Naive B cell (primary cell): ENCODE measurements around the gene BROX. TPM values are rescaled to one million over a fixed set of nuclear protein-coding genes. Genes with fewer than 3 reads are reported as not detected.
A peak's percentile ranks its signal among the peaks of the same experiment; 100 is the strongest.
"Not testable (repeated sequence)": the region's sequence is repeated elsewhere in the genome, so short reads cannot be mapped to it uniquely, and the experiment has no call there.

Experiments used
- ATAC-seq, 2 donors: fragments of 150-1000 bp; cut with Tn5 transposase; 2 replicates each; pipeline ENCODE4 v1.10.0; 2021; ENCODE audit warnings: low read depth in 2 of 2, mild to moderate bottlenecking in 2 of 2, moderate library complexity in 2 of 2
- DNase-seq: peaks from one replicate; pipeline ENCODE4 v3.0.0; 2022
- H3K27ac Mint-ChIP-seq, 6 donors: one replicate each; pipeline ENCODE4 v1.8.0; 2020 to 2022; ENCODE audit warnings: mild to moderate bottlenecking in 6 of 6, mixed read lengths in 6 of 6, moderate library complexity in 5 of 6, inconsistent platforms in 2 of 6
- H3K27me3 Mint-ChIP-seq, 3 donors: one replicate each; pipeline ENCODE4 v1.8.0; 2021 to 2022; ENCODE audit warnings: mixed read lengths in 3 of 3, mild to moderate bottlenecking in 1 of 3
- H3K36me3 Mint-ChIP-seq, 2 donors: one replicate each; pipeline ENCODE4 v1.8.0; 2020 to 2022; ENCODE audit warnings: mixed read lengths in 2 of 2, inconsistent platforms in 1 of 2, mild to moderate bottlenecking in 1 of 2
- H3K4me1 Mint-ChIP-seq, 3 donors: one replicate each; pipeline ENCODE4 v1.8.0; 2020 to 2022; ENCODE audit warnings: mixed read lengths in 3 of 3, inconsistent platforms in 1 of 3, mild to moderate bottlenecking in 1 of 3, moderate library complexity in 1 of 3
- H3K4me3 Mint-ChIP-seq, 8 donors: one replicate each; pipeline ENCODE4 v1.8.0; 2020 to 2022; ENCODE audit warnings: mild to moderate bottlenecking in 8 of 8, mixed read lengths in 8 of 8, moderate library complexity in 8 of 8, inconsistent platforms in 2 of 8
- H3K9me3 Mint-ChIP-seq, 7 donors: one replicate each; pipeline ENCODE4 v1.8.0; 2020 to 2022; ENCODE audit warnings: mixed read lengths in 7 of 7, mild to moderate bottlenecking in 5 of 7, inconsistent platforms in 2 of 7, moderate library complexity in 1 of 7
- polyA plus RNA-seq, 6 donors: library from polyadenylated mRNA; unstranded; fragments of 300-500 nt; fragmentation: Illumina TruSeq; gene quantifications; one replicate each; pipeline ENCODE4 v1.2.3, GENCODE V29; 2021; ENCODE audit warnings: low read depth in 6 of 6

The BROX gene
- polyA plus RNA-seq, 6 donors from 2014 or later: 12.1 to 19.0 (median 14.7) TPM

DNA sequence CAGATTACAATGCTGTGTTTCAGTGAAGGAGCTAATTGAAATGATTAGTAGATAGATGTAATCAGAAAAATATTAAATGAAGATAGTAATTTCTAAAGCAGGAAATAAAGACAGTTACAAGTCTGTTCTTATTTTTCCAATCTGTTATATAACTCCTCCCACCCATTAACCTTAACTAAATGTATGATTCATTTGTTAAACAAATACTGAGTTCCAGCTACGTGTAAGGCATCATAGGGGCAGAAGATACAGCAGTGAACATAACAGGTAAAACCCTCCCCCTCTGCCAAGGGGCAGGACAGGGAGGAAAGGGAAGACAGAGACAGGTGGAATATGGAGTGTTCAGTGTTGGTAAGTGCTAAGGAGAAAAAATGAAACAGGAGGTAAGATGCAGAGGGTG, 24.6 kb downstream of the BROX start, which contains the start of gene FAM177B:
TSS of gene FAM177B (plus strand) at position 231 of the 400 bp plus-strand sequence. CDS start 9,344 bp downstream, outside the sequence.
- peak within 1 kb of the TSS in 6 of 8 donors; percentile 15 to 74 (median 27) for H3K4me3 Mint-ChIP-seq

DNA sequence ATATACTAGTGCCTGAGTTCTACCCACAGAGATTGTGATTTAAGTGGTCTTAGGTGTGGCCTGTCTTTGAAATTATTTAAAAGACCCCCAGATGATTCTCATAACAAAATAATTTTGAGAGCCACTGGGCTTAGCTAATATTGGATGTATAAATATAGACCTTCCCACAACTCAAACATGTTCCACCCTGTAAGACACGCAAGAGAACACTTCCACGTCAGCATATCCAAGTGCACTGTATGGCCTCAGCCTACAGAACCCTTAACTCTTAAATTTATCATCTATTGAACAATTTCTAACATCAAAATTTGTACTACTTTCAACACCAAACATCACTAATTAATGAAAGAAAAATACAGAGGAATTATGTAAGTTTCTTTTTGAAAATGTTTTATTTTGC, 27.1 kb downstream of the BROX start:
- Mint-ChIP-seq H3K4me1 (peaks cover 20 to 36% (median 22%) of the 10 kb centered on the region in 3 donors), H3K27ac (peak overlapping the region in 2 of 6 donors; percentile 8 to 14), H3K27me3 (no peaks in the 10 kb centered on the region), H3K4me3 (no peak overlapping the region), H3K9me3 (no peaks in the 10 kb centered on the region), H3K36me3 (peaks cover 4 to 15% of the 10 kb centered on the region in 2 donors)
- peak; percentile 49 to 59 for ATAC-seq
- DNase-seq: no peak

More for the DNA sequence above, 24.6 kb downstream of the BROX start, which contains the start of gene FAM177B:
- DNase-seq (no peak), ATAC-seq (no peak)
- Mint-ChIP-seq H3K36me3 (peaks cover 4 to 5% of the 10 kb centered on the region in 2 donors), H3K4me1 (peaks cover 18 to 49% (median 28%) of the 10 kb centered on the region in 3 donors), H3K9me3 (no peaks in the 10 kb centered on the region), H3K27ac (peak within 1 kb of the TSS in 1 of 6 donors; percentile 49), H3K27me3 (no peaks in the 10 kb centered on the region)

DNA sequence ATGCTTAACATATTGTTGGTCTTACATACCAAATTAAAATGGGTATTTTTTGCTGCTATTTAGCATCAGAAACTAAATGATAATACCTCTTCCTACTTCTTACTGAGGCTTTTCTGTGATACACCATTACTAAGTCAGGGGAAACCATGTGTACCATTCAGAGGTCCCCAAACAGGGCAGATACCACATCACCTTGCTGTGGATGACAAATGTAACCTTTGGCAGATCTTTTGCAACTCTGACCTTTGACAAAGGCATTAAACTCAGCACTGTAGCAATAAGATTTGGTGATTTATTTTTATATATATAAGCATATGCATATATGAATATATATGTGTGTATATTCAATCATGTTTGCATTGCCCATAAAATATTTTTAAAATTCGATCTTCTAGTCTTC, 27.6 kb downstream of the BROX start:
- H3K4me3 Mint-ChIP-seq: peak overlapping the region in 5 of 8 donors; percentile 56 to 82 (median 72)
- H3K27me3 Mint-ChIP-seq: no peaks in the 10 kb centered on the region
- peaks cover 0 to 15% of the 10 kb centered on the region in 2 donors for H3K36me3 Mint-ChIP-seq
- peak overlapping the region in 2 of 6 donors; percentile 14 to 81 for H3K27ac Mint-ChIP-seq
- DNase-seq (no peak), ATAC-seq (peak in 1 of 2 donors; percentile 19)
- H3K4me1 Mint-ChIP-seq: peaks cover 18 to 32% (median 22%) of the 10 kb centered on the region in 3 donors
- H3K9me3 Mint-ChIP-seq: no peaks in the 10 kb centered on the region

DNA sequence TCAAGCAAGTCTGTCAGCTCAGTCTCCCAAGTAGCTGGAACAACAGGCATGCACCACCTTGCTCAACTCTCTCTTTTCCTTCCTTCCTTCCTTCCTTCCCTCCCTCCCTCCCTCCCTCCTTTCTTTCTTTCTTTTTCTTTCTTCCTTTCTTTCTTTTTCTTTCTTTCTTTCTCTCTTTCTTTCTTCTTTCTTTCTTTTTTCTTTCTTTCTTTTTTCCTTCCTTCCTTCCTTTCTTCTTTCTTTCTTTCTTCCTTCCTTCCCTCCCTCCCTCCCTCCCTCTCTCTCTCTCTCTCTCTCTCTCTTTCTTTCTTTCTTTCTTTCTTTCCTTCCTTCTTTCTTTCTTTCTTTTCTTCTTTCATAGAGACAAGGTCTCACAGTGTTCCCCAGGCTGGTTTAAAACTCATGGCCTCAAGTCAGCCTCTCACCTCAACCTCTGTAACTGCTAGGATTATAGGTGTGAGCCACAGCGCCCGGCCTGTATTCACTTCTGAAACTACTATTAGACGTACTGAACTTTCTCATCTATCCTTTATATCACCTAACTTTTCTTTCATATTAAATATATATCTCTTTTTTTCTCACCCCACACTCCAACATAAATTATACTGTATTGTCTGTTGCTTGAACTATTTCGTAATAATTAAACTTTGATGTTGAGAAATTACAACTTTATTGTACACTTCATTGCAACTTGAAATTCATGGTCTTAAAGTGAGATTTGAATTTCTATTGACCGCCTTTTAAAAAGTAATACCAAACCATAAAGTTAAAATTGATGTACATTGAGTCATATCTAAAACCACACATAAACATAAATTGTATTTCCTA, 29.5 kb downstream of the BROX start:
- Mint-ChIP-seq H3K36me3 (peaks cover 8 to 25% of the 10 kb centered on the region in 2 donors), H3K27ac (peak overlapping the region; percentile 83 to 98 (median 94)), H3K4me1 (peaks cover 14 to 26% (median 25%) of the 10 kb centered on the region in 3 donors), H3K4me3 (peak overlapping the region in 6 of 8 donors; percentile 35 to 83 (median 64))
- not testable (repeated sequence) for H3K9me3 Mint-ChIP-seq, H3K27me3 Mint-ChIP-seq, DNase-seq, ATAC-seq

DNA sequence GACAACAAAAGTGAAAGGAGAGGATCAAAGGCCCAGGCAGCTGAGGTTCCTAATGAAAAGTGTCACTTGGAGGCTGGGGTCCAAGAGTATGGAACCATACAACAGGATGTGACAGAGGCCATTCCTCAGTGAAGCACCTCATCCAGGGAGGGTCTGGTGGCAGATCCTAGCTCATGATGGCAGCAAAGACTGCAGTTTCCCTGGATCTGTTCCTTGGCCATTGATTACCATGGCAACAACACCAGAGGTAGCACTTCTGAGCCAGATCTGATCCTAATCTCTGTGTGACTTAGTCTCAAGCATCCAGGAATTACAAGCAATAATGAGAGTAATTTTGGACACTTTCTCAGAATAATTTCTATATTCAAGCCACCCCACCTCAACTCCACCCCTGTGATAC, 37.6 kb downstream of the BROX start:
- Mint-ChIP-seq H3K27ac (peak overlapping the region; percentile 26 to 93 (median 62)), H3K4me1 (peaks cover 44 to 63% (median 61%) of the 10 kb centered on the region in 3 donors)
- no peak for ATAC-seq

DNA sequence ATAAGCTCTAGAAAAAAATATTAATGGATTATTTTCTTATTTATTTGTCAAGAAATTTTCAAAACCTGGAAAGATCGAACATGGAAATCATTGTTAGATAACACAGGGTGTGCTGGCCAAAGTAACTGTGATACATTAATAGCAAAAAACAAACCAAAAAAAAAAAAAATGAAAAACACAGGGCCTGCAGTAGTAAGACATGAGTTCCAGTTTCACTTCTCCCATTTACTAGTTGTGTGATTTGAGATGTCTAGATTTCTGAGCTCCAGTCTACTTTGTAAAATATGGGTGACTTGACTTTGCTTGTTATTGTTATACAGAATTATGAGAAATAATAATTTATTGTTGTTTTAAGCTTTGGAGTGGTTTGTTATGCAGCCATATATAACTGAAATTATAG, 38.3 kb downstream of the BROX start:
- Mint-ChIP-seq H3K4me1 (peaks cover 50 to 70% (median 69%) of the 10 kb centered on the region in 3 donors), H3K36me3 (peaks cover 20 to 30% of the 10 kb centered on the region in 2 donors)
- peak; percentile 52 for DNase-seq

More for the DNA sequence above, 37.6 kb downstream of the BROX start:
- DNase-seq: no peak
- Mint-ChIP-seq H3K36me3 (peaks cover 20 to 30% of the 10 kb centered on the region in 2 donors), H3K9me3 (no peaks in the 10 kb centered on the region), H3K27me3 (no peaks in the 10 kb centered on the region), H3K4me3 (peak overlapping the region in 5 of 8 donors; percentile 0 to 80 (median 43))

DNA sequence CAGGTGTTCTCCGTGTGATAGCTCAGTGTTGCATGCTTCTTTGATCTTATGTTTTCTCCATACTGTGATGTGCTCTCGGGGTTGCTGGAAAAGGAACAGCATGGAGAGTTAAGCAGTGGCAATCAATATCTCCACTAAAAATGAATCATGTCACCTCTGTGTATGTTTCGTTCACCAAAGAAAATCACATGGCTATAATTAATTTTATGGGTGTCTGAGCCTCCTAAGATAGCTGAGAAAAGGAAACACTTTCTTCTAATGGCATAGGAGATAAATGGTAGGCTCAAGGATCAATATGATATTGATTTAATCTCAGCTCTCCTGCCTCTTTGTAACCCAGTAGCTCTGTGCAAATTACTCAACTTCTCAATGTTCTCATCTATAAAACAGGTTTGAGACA, 38.9 kb downstream of the BROX start:
- DNase-seq (no peak), ATAC-seq (no peak)
- Mint-ChIP-seq H3K27ac (peak overlapping the region; percentile 62 to 97 (median 94)), H3K36me3 (peaks cover 20 to 26% of the 10 kb centered on the region in 2 donors), H3K4me1 (peaks cover 53 to 73% (median 66%) of the 10 kb centered on the region in 3 donors), H3K9me3 (peaks cover 0 to 2% (median 0%) of the 10 kb centered on the region in 7 donors), H3K27me3 (no peaks in the 10 kb centered on the region), H3K4me3 (peak overlapping the region in 6 of 8 donors; percentile 10 to 82 (median 56))

More for the DNA sequence above, 38.3 kb downstream of the BROX start:
- H3K9me3 Mint-ChIP-seq: peaks cover 0 to 1% (median 0%) of the 10 kb centered on the region in 7 donors
- ATAC-seq: peak; percentile 90
- peak overlapping the region; percentile 10 to 87 (median 78) for H3K4me3 Mint-ChIP-seq
- H3K27me3 Mint-ChIP-seq: no peaks in the 10 kb centered on the region
- H3K27ac Mint-ChIP-seq: peak overlapping the region; percentile 62 to 97 (median 94)

DNA sequence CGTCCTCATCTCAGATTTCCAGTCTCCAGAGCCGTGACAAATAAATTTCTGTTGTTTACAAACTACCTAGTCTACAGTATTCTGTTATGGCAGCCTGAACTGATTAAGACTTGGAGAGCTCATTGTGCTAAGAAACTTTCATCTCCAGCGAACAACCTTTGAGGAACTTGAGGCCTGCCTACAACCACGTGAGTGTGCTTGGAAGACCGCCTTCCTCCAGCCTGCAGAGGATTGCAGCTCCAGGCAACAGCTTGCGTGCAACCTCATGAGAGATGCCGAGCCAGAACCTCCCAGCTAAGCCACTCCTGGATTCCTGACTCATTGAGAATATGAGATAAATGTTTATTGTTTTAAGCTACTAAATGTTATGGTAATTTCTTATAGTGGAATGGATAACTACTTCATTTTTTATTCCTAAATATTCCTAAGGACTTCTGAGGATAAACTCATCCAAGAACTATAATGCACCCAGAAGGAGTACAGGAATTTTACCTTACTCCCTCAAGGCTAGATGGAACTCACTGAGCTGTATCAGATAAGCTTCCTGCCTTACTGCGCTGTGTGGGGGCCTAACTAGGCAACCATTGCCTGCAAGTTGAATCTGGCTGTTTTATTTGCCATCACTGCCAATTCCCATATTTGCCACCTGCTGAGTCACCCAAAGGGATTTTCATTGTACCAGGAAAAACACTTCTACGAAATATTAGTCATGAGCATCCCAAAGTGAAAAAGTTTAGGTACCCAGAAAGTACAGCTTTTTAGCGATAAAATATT, 42.2 kb downstream of the BROX start:
- peak; percentile 40 to 42 for ATAC-seq
- no peak for DNase-seq
- Mint-ChIP-seq H3K4me1 (peaks cover 44 to 62% (median 48%) of the 10 kb centered on the region in 3 donors), H3K9me3 (peaks cover 0 to 2% (median 0%) of the 10 kb centered on the region in 7 donors), H3K36me3 (peaks cover 0 to 5% of the 10 kb centered on the region in 2 donors), H3K4me3 (peak overlapping the region in 6 of 8 donors; percentile 21 to 81 (median 64)), H3K27ac (peak overlapping the region in 5 of 6 donors; percentile 9 to 87 (median 30)), H3K27me3 (no peaks in the 10 kb centered on the region)

DNA sequence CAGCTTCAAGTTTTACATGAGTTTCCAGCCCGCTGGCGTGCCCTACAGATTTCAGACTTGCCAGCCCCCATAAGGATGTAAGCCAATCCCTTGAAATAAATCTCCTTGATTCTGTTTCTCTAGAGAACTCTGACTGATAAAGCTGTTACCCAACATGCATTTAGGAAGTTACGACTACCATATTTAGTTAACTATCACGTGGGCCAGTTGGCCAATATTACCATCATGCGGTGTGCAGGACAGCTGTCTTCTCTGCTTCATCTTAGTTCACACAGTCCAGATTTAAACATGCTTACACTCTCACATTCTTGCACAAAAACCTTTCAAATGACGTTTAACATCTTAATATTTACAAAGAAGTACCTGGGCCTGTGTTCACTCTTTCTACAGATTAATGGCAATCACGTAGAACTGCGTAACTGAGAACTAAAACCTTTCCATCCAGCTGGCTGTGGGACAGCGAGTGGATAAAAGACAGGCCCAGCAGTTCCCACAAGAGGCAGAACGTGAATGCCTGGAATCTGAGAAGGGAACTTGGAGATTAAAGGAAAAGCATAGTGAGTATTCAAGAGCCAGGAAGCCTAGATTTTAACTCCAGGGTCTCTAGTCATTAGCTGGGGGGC, 45.4 kb downstream of the BROX start:
- DNase-seq (no peak), ATAC-seq (no peak)
- H3K27me3 Mint-ChIP-seq: no peaks in the 10 kb centered on the region
- H3K9me3 Mint-ChIP-seq: peaks cover 0 to 4% (median 2%) of the 10 kb centered on the region in 7 donors
- peaks cover 11 to 19% of the 10 kb centered on the region in 2 donors for H3K36me3 Mint-ChIP-seq
- no peak overlapping the region for H3K27ac Mint-ChIP-seq
- H3K4me3 Mint-ChIP-seq: no peak overlapping the region
- peaks cover 25 to 39% (median 34%) of the 10 kb centered on the region in 3 donors for H3K4me1 Mint-ChIP-seq

DNA sequence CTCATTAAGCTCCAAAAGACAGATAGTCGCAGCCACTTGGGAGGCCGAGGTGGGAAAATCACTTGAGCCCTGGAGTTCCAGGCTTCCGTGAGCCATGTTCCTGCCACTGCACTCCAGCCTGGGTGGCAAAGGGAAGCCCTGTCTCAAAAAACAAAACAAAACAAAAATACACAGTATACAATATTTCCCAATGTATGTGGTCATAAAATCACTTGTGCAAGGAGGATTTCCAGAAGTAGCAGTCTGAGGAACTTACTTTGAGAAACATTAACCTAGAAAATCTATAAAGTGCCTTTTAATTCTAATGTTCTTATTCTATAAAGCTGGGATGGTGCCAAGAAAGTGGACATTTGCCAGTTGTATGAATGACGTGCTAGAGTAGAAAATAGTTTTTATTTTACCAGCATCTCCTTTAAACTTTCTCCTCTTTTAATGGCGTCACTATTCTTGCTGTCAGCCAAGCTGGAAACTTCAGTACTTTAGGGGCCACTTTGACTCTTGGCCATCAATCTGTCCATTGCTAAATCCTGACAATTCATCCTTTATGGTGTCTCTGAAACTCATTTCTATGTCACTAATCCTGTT, 47.2 kb downstream of the BROX start:
- peak overlapping the region in 1 of 6 donors; percentile 49 for H3K27ac Mint-ChIP-seq
- no peak overlapping the region for H3K4me3 Mint-ChIP-seq
- H3K4me1 Mint-ChIP-seq: peaks cover 19 to 28% (median 26%) of the 10 kb centered on the region in 3 donors
- no peak for DNase-seq
- no peak for ATAC-seq
- no peaks in the 10 kb centered on the region for H3K27me3 Mint-ChIP-seq
- peaks cover 0 to 8% (median 3%) of the 10 kb centered on the region in 7 donors for H3K9me3 Mint-ChIP-seq
- H3K36me3 Mint-ChIP-seq: peaks cover 11 to 19% of the 10 kb centered on the region in 2 donors

DNA sequence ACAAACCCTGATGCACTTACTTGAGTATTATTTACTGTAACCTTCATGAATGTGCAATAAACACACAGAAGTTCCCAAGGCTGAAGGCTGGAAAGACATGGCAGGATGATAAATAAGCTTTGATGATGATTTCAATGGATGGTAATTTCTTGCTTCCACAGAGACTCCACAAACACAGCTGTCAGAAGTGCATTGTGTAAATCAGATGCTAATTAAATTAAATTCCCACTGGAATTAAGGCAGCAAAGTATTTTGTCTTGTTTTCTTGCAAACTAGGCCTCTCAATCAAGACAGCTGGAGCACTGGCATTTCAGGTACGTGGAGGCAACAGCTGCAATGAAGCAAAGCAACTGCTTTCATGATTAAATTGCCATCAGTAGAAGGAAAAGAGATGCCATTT, 48.7 kb downstream of the BROX start:
- H3K27me3 Mint-ChIP-seq: no peaks in the 10 kb centered on the region
- peaks cover 12 to 14% (median 13%) of the 10 kb centered on the region in 3 donors for H3K4me1 Mint-ChIP-seq
- H3K36me3 Mint-ChIP-seq: peaks cover 11 to 19% of the 10 kb centered on the region in 2 donors
- no peak overlapping the region for H3K4me3 Mint-ChIP-seq
- H3K27ac Mint-ChIP-seq: no peak overlapping the region
- H3K9me3 Mint-ChIP-seq: peaks cover 0 to 8% (median 6%) of the 10 kb centered on the region in 7 donors
- no peak for DNase-seq
- no peak for ATAC-seq

DNA sequence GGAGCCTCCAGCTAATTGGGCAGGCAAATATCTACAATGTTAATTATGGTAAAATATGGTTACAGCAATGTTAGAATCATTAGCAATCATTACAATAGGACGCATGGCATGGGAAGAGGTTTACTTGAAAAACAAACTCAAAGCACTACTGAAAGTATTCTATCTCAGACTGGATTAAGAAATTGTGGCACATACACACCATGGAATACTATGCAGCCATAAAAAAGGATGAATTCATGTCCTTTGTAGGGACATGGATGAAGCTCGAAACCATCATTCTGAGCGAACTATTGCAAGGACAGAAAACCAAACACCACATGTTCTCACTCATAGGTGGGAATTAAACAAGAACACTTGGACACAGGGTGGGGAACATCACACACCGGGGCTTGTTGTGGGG, 49.8 kb downstream of the BROX start:
- Mint-ChIP-seq H3K36me3 (peaks cover 11 to 14% of the 10 kb centered on the region in 2 donors), H3K4me1 (peaks cover 12 to 24% (median 18%) of the 10 kb centered on the region in 3 donors)
- H3K9me3 Mint-ChIP-seq, H3K27me3 Mint-ChIP-seq, H3K27ac Mint-ChIP-seq, DNase-seq, ATAC-seq, H3K4me3 Mint-ChIP-seq: not testable (repeated sequence)
